ENCODE measurements around the gene LAMB4.
A peak's percentile ranks its signal among the peaks of the same experiment; 100 is the strongest.

LAMB4 gene

GRCh38 chr7:108012499-108013430 is 117.4 kb downstream of the LAMB4 start:
- DNase-seq (ENCODE audit: low read depth, low spot score) = no peak

GRCh38 chr7:108010377-108010776 is 119.8 kb downstream of the LAMB4 start:
- no peak for DNase-seq (ENCODE audit: low read depth, low spot score)

- no peak for DNase-seq (ENCODE audit: low read depth, low spot score)
Measured at GRCh38 chr7:108009873-108010272, 120.3 kb downstream of the LAMB4 start.

GRCh38 chr7:108008827-108009226 is 121.3 kb downstream of the LAMB4 start:
- DNase-seq (ENCODE audit: low read depth, low spot score) = no peak

GRCh38 chr7:108008240-108008639 is 121.9 kb downstream of the LAMB4 start:
- DNase-seq (ENCODE audit: low read depth, low spot score) = no peak

- DNase-seq (ENCODE audit: low read depth, low spot score) = no peak
Measured at GRCh38 chr7:108007762-108008161, 122.4 kb downstream of the LAMB4 start.

GRCh38 chr7:108007261-108007660 is 122.9 kb downstream of the LAMB4 start:
- no peak for DNase-seq (ENCODE audit: low read depth, low spot score)

GRCh38 chr7:108004220-108005142 is 125.7 kb downstream of the LAMB4 start:
- DNase-seq (ENCODE audit: low read depth, low spot score) = peak; percentile 82

- no peak for DNase-seq (ENCODE audit: low read depth, low spot score)
Measured at GRCh38 chr7:108003599-108003935, 126.6 kb downstream of the LAMB4 start.

- DNase-seq (ENCODE audit: low read depth, low spot score) = peak; percentile 90
Measured at GRCh38 chr7:108002726-108003598, 127.2 kb downstream of the LAMB4 start, which contains the start of gene LAMB1. Gene LAMB1, minus strand, starts transcription at chr7:108003161. Its CDS starts 276 bp downstream, at chr7:108002885.

GRCh38 chr7:108001764-108002725 is 128.1 kb downstream of the LAMB4 start:
- peak; percentile 46 for DNase-seq (ENCODE audit: low read depth, low spot score)

- DNase-seq (ENCODE audit: low read depth, low spot score) = peak; percentile 82
Measured at GRCh38 chr7:108000875-108001763, 129.0 kb downstream of the LAMB4 start.

- peak; percentile 34 for DNase-seq (ENCODE audit: low read depth, low spot score)
Measured at GRCh38 chr7:107999779-108000560, 130.2 kb downstream of the LAMB4 start.

- no peak for DNase-seq (ENCODE audit: low read depth, low spot score)
Measured at GRCh38 chr7:107998660-107999480, 131.3 kb downstream of the LAMB4 start.

- no peak for DNase-seq (ENCODE audit: low read depth, low spot score)
Measured at GRCh38 chr7:107998150-107998549, 132.0 kb downstream of the LAMB4 start.

GRCh38 chr7:107996072-107996882 is 133.9 kb downstream of the LAMB4 start:
- DNase-seq (ENCODE audit: low read depth, low spot score) = no peak

All from ELF-1 (cell line).